ENCODE results near the gene CPB1.

Gene CPB1

DNA sequence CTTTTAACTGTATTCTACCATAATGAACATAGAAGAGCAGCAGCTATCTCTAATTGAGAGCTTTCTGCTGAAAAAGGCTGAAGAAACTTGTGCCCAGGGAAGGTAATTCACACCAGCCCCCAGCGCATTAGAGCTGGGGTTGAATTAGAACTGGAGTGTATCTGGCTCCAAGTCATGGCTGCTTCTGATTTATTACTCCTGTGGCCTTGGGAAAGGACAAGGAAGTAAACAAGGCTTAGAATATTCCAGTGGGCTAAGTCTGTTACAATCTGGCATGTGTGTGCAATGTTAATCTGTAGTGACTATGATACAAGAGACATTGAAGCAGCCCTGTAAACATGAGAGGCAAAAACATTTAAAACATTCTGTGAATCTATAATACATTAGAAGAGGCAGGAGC lies 55.6 kb downstream of the CPB1 start:
- DNase-seq (ENCODE audit: low spot score): no peak

DNA sequence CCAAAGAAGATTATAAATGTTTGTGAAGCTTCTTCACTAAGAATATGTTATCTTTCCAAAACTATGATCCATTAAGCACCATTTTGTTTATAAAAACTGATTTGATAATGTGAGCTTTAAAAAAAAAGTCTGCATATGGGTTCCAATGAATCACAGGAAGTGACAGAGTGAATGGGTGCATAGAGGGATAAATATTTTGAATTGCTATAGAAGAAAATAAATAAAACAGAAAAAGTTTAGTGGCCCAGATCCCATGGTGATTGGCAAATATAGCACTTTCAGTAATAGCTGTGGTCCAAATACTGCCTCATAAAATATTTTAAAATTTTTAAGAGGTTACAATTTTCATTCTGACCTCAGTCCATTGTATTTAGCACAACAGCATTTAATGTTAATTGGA lies 56.6 kb downstream of the CPB1 start:
- DNase-seq (ENCODE audit: low spot score): no peak

DNA sequence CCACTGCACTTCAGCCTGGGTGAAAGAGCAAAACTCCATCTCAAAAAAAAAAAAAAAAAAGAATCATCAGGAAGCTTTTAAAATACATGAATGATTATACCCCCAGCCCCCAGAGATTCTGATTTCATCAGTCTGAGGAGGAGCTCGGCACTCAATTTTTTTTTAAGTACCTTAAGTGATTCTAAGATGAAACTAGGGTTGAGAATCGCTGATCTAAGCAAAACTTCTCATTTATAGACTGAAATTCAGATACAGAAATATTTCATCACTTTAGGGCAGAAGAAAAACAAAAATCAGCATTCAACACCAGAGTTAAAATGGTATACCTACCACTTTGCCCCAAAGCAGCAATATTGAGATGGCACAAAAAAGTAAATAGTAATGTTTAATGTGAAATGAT lies 62.2 kb downstream of the CPB1 start:
- DNase-seq (ENCODE audit: low spot score): no peak

DNA sequence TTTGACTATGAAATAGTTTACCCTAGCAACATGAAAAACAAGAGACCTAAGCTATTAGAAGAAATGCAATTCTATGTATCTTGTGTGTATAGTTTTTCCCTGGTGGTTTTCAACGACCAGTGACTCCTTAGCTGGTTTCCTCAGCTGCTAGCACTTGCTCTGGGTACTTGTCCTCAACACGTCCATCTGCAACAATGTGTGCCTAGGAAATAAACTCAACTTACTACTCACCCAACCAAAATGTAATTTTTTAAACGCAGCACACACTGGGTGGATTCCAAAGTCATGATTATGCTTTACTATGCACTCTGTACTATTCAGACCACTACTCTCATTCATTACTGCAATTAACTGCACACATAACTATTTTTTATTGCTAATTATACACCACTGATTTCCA lies 68.5 kb downstream of the CPB1 start:
- no peak for DNase-seq (ENCODE audit: low spot score)

DNA sequence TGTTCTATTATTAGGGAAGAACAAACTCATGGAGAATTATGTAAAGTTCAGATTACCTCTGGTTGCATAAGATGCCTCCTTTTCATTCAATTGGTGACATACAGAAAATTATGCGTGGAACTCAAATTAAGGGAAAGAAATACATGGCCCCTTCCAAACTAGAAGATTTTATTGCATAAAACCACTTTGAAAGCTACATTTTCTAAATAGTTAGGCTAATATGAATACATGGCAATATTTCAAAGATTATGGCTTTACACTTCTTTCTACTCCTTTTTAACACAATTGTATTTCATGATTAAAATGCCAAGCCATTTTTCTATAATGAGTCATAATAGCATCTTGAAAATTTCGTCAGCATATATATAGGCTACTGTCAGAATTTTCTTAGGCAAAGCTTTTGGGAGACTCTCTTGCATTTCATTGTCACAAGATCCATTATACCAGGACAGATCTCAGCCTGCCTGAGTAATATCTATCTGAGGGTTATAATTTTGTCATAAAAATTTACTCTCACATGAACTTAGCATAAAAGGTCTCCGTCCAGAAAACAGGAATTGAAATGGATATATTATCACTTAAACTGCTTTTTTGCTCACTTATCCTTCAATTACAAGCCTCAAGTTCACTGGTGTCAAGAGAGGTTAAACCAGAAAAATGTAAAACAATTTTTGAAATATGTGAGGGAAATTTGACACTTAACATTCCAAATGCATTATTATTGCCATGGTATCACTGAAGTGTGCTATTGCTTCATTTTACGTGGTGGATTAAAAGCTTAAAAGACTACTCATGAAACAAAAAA lies 74.6 kb downstream of the CPB1 start:
- no peak for DNase-seq (ENCODE audit: low spot score)

DNA sequence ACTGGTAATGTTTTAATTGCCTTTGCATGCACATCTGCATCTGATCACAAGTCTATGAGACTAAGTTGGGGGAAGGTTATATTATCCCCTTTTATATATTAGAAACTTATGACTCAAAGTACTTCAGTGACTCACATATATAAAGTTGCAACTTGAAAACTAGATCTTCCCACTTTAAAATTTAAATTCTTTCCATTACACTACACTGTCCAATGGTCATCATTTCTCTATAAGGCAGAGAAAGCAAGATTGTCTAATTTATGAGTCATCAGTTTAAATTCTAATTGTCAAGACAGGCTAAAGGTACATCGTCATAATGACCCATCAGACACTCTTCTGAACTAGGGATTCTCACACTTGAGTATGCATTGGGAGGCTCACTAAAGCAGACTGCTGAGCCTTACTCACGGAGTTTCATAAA lies 75.4 kb downstream of the CPB1 start:
- DNase-seq (ENCODE audit: low spot score): no peak

DNA sequence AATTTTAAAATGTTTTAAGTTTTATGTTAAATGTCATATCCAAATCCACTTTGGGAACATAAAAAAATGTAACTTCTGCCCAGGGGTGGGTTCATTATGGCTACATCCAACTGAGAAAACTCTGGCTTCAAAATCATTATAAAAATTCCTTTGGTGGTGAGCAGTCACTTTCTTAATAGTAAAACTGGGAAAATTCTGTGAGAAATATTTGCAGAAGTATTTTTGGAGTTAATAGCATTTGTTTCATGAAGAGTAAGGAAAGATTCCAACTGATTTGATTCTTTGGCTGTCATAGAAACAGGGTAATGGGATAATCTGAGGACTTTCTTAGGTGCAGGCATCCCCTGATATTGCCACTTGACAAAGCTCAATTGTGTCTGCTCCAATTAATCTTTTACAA lies 76.3 kb downstream of the CPB1 start:
- DNase-seq (ENCODE audit: low spot score): no peak

DNA sequence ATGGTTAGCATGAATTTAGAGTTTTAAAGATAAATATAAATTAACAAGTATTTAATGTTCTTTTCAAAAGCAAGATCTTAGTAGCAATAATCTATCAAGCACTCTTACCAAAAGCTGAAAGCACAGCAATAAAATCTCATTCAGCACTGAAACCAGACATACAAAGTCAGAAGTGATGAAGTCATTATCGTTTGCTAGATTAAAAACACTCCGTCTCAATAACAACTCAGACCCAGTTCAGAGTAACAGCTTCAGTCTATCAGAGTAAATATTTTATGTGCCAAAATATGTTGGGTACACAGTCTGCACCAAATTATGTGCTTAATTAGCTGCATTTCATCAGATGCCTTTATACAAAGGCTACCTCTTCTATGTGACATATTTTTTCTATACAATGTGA lies 79.1 kb downstream of the CPB1 start:
- DNase-seq (ENCODE audit: low spot score): no peak
